Smooth muscle cell of the brain vasculature (primary cell): Measurements from ENCODE around the gene CDH2.

Experiments used
- DNase-seq: peaks from one replicate; pipeline ENCODE4 v3.0.0-alpha.2; 2012; ENCODE audit warnings: low read depth, low spot score

The CDH2 gene

DNA sequence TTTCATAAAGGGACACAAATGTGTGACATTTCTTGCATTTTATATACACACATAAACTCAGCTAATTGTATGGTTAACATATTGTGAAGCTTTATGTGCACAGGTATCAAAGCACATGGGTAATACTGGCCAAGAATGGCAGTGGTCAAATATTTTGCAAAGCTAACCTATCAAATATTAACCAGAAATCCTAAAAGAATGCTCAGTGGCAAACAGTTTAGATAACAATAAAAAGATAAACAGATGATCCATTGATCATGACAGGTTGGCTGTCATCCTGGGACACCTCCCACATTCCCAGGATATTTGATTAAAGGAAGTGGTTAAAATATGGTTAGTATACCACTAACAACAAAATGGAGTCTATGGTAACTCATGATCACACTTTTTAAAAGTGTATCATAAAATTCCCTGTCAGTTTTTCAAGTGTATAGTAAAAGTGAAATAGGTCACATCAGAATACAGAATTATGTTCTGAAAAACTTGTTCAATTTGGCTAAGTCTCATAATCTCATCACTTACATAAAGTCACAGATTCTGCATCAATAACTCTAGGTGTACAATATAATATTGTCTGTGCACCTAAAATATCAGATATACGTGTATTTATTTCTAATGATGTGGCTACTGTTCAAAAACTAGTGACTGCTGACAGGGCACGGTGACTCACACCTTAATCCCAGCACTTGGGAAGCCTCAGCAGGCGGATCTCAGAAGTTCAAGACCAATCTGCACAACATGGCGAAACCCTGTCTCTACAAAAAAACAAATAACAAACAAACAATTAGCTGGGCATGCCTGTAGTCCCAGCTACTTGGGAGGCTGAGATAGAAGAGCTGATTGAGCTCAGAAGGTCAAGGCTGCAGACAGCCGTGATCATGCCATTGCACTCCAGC lies 48.9 kb downstream of the CDH2 start:
- no peak for DNase-seq

DNA sequence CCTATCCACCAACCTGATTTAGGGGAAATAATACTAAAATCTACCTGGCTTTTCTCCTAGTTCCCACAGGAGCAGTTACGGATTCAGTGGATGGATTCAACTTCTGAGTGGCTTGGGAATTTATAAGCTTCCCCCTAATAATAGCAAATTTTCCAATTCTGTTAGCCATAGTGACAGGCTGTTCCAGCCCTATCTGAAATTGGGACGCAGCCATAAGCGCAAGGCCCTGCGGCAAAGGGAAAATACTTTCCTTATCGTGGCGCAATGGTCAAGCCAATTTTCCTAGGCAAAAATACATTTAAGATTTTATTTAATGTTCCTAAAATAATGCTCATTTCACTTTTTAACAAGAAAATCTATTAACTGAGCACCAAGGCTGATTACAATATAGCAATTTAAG lies 49.7 kb downstream of the CDH2 start:
- no peak for DNase-seq

GRCh38 chr18:28126768-28127167 lies 50.2 kb downstream of the CDH2 start:
- DNase-seq, result no peak

- no peak for DNase-seq
These were observed 51.9 kb downstream of the CDH2 start for GRCh38 chr18:28125051-28125450.

GRCh38 chr18:28124131-28125029 lies 52.5 kb downstream of the CDH2 start:
- DNase-seq, result no peak

- no peak for DNase-seq
These were observed 53.4 kb downstream of the CDH2 start for GRCh38 chr18:28123401-28124030.

DNA sequence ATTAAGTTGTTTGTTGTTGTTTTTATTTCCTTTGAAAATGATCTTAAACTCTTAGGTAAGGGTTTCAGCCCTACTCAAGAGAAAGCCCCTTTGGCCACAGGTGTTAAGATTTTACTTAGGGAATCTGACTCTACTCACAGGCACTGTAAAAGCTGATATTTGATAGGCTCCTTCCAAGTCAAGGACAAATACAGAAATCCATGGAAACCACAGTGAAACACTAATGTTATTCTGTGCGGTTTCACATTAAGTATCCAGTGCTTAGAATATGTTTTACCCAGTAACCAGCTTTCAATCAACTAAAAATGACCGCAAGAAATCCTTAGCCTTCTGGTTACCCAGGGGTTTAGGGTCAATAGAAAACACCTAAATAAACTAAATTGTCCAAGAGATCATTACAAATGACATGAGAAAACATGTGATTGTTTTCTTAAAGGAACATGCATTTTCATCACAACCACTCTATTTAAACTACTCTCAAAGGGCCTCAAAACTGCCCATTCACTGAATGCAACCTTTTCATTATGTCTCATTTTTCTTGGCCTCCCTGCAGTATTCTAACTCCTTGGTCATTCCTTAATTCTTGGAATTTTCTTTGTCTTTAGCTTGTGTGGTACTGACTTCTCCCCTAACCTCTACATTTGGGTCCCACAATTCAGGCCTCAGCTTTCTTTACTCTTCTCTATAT lies 56.0 kb downstream of the CDH2 start:
- no peak for DNase-seq

DNA sequence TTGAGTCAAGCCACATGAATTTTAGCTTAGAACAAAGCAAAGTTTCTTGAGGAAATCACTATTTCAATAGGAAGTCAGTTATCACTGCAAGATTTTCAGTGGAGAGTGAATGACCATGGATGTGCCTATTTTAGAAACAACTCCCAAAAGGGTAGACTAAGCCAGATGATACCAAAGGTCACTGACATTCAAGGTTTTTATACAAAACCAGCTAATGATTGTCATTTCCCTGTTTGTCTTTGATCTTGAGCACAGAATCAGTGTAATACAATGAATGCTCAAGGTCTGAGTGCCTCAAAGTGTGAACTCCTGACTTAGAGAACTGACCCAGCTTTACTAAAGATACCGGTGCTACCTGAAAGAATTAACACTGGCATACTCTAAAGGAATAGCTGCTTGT lies 60.5 kb downstream of the CDH2 start:
- DNase-seq, result no peak

GRCh38 chr18:28115149-28115550 lies 61.8 kb downstream of the CDH2 start:
- peak; percentile 47 for DNase-seq

DNA sequence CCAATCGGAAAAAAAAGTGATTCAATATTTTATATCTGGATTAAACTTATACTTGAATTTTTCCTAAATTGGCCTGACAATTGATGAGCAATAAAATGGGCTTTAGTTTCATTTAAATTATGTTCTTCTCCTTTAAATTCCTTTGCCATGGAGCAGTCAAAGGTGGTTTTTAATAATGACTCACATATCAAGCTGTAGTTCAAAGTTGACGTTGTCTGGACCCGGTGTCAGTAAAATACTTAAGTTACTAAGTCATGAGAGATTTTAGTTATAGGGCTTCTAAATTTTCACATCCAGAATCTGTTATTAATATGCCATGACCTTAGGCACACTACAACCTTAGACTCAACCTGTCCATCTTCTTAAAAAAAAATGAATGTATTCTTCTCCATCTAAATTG lies 62.5 kb downstream of the CDH2 start:
- DNase-seq, result no peak

GRCh38 chr18:28113271-28114029 lies 63.5 kb downstream of the CDH2 start:
- DNase-seq, result no peak

GRCh38 chr18:28112056-28112470 lies 64.9 kb downstream of the CDH2 start:
- no peak for DNase-seq

DNA sequence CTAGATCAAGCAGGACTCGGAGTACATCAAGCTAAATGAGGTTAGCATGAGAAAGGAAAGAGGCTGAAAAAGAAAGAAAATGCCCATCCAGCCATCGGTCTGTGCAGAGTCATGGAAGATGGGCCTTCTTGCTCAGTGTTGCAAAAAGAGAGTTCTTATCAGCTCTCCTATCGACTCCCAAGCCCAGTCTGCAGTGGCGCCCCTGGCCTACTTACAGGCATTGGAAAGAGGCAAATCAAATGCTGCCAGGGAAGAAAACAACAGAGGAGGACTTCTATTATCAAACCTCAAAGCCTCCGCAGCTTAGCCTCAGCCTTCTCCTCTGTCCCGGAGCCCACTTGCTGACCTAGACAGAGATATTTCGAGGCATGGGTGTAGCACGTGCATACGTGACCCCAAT lies 66.0 kb downstream of the CDH2 start:
- no peak for DNase-seq

DNA sequence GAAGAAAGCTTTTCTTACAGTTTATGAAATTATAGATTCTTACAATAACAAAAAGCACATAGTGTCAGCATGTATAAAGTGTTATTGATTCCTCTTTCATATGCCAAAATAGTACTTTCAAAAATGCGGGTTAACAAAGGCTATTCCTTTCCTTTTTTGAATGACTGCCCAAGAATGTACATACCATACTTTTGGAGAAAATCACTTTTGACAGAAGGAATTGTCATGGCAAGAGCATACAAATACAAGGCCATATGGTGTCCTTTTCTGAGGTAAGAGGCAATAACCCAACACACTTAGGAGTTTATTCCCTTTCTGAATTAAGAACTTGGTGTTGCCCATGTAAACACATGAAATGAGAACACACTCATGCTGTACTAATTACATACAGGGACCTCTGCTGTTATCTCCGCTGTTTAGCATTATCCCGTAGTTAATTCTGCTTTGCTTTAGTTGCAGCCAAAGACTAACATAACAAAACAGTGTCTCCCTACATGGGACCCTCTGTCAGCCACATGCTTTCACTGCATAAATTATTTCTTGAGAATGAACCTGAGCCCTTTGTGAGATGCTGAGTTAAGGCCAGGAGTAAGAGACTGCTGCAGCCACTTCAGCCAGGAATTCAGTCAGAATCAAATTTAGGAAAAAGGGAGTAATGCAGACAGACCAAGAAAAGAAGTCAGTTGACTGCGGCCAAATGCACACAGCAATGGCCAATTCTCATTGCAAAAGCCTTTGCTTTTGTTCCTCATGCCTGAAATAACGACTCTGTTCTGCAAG lies 67.0 kb downstream of the CDH2 start:
- no peak for DNase-seq

DNA sequence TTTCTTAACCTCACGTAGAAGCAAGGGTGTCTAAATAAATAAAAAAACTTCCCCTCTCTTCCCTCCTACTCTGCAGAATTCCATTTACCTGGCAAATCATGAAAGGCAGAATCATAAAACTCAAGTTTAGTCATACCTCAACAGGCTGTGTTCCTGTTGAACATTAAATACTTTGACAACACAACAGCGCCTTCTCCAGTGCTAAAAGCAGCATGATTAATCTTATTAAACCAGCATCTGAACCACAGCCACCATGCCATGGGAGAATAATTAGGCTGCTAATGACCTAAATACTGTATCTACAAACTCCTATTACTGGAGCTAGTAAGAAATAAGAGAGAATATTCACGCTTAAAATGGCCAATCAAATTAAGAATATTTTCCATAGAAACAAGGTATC lies 68.1 kb downstream of the CDH2 start:
- DNase-seq, result no peak

DNA sequence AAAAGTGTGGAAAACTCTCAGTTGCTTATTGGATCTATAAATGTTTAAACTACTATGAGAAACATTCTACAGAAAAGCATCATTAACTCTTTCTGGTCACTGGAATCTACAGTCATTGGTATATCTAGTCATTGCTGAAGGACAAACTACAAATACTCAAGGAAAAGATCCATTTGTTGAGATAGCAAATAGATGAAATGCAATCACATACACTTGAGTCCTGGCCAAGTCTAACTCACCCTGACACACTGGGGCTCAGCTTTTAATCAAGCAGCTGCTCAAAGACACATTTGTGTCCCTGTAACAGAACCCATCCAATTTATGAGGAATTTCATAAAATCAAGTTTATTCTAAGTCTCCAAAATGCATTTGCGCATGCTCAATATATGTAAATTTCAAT lies 68.7 kb downstream of the CDH2 start:
- DNase-seq, result no peak

- DNase-seq, result no peak
These were observed 77.7 kb downstream of the CDH2 start for GRCh38 chr18:28099237-28099636.

DNA sequence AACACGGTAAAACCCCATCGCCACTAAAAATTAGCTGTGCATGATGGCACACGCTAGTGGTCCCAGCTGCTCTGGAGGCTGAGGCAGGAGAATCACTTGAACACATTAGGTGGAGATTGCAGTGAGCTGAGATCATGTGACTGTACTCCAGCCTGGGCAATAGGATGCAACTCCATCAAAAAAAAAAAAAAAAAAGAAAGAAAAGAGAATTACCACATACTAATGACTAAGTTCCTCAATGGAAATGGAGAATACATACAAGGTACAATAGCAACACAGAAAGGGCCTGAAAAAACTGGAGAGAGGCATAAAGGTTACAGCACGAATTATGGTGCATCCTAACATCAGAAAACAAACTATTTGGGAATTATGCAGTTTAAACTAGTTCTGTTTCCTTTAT lies 81.3 kb downstream of the CDH2 start:
- DNase-seq, result no peak

- no peak for DNase-seq
These were observed 81.9 kb downstream of the CDH2 start for GRCh38 chr18:28095041-28095440.

DNA sequence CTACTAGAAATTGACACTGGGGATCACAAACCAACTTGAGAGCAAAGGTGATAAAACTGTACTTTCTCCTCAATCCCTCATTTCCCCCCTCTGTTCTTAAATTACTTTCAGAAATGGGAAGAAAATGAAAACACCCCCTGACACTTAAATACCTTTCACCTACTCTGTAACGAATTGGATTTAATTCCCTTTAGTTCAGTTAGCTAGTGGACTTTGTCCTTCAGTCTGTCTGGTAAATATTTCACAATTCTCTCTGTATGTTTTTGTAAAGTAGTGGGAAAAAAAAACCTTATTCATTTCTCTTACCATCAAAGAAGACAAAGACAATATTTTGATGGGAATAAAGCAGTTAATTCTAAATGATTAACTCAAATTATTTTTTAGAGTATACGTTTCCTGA lies 85.7 kb downstream of the CDH2 start:
- no peak for DNase-seq
